Endodermal cell (in vitro differentiated cells): Measurements from ENCODE around the gene HOXC11. TPM values are rescaled to one million over a fixed set of nuclear protein-coding genes. Genes with fewer than 3 reads are reported as not detected.

Experiments used
- DNase-seq: peaks from one replicate; pipeline ENCODE4 v3.0.0-alpha.2; 2017
- H3K27ac ChIP-seq: 2 replicates; pipeline ENCODE4 v1.5.1; 2013; ENCODE audit warnings: mild to moderate bottlenecking, low read depth, low read length, moderate library complexity
- H3K27me3 ChIP-seq: 2 replicates; pipeline ENCODE4 v1.6.1; 2013; ENCODE audit warnings: mild to moderate bottlenecking, low read length, moderate library complexity; ENCODE audit not compliant: insufficient read depth, control insufficient read depth, poor library complexity, severe bottlenecking
- H3K36me3 ChIP-seq: 2 replicates; pipeline ENCODE4 v1.7.0; 2013; ENCODE audit warnings: mild to moderate bottlenecking, low read length, moderate library complexity; ENCODE audit not compliant: control insufficient read depth, insufficient read depth
- H3K4me1 ChIP-seq: one replicate; pipeline ENCODE4 v1.7.0; 2013; ENCODE audit warnings: low read length; ENCODE audit not compliant: control insufficient read depth, insufficient read depth
- H3K4me3 ChIP-seq: 2 replicates; pipeline ENCODE4 v1.5.1; 2013; ENCODE audit warnings: mild to moderate bottlenecking, low read length, moderate library complexity
- H3K9ac ChIP-seq: 2 replicates; pipeline ENCODE4 v1.6.1; 2013; ENCODE audit warnings: mild to moderate bottlenecking, low read length, moderate library complexity; ENCODE audit not compliant: poor library complexity, severe bottlenecking; ENCODE audit errors: extremely low read depth
- H3K9me3 ChIP-seq: 2 replicates; pipeline ENCODE4 v1.6.1; 2013; ENCODE audit warnings: mild to moderate bottlenecking, low read length, moderate library complexity; ENCODE audit not compliant: control insufficient read depth
- H3K27ac Mint-ChIP-seq: 2 replicates; pipeline ENCODE4 v1.8.0; 2020; ENCODE audit warnings: mixed read lengths
- H3K27me3 Mint-ChIP-seq: 2 replicates; pipeline ENCODE4 v1.8.0; 2021; ENCODE audit warnings: mild to moderate bottlenecking, mixed read lengths; ENCODE audit not compliant: insufficient read depth
- H3K36me3 Mint-ChIP-seq: 2 replicates; pipeline ENCODE4 v1.8.0; 2020; ENCODE audit warnings: low read depth, mixed read lengths
- H3K4me1 Mint-ChIP-seq: 2 replicates; pipeline ENCODE4 v1.8.0; 2020; ENCODE audit warnings: mixed read lengths
- H3K4me3 Mint-ChIP-seq: 2 replicates; pipeline ENCODE4 v1.8.0; 2020; ENCODE audit warnings: mild to moderate bottlenecking, moderate library complexity, mixed read lengths
- H3K9me3 Mint-ChIP-seq: 2 replicates; pipeline ENCODE4 v1.8.0; 2020; ENCODE audit warnings: mild to moderate bottlenecking, mixed read lengths
- WGBS, 2 experiments: methylation state at CpG; one replicate each; pipeline versions ENCODE4 v1.1.5 to v1.1.7; 2013; ENCODE audit warnings: missing lambda C conversion rate in 2 of 2, mixed read lengths in 1 of 2; ENCODE audit not compliant: insufficient coverage in 1 of 2, insufficient read length in 1 of 2; 5-methylcytosine and 5-hydroxymethylcytosine counted together
- total RNA-seq, 2 donors: library from RNA; stranded (reverse); fragmentation: NEBNext Ultra II Directional in 1 of 2; extraction: Animal tissue kit (Norgen Biotek cat#: 25700) in 1 of 2; gene quantifications; 2 replicates in 1 of 2; 3 replicates in 1 of 2; pipeline ENCODE4 v1.2.1, GENCODE V29; 2021
- TF ChIP-seq, protein P1 (sequence below): fragments of 200-600 bp; sonication (generic); conservative IDR thresholded peaks from 2 replicates; pipeline ENCODE4 v1.5.0; 2021; ENCODE audit warnings: antibody characterized with exemption, mild to moderate bottlenecking

The HOXC11 gene
- total RNA-seq, 2 donors from 2014 or later: not detected

DNA sequence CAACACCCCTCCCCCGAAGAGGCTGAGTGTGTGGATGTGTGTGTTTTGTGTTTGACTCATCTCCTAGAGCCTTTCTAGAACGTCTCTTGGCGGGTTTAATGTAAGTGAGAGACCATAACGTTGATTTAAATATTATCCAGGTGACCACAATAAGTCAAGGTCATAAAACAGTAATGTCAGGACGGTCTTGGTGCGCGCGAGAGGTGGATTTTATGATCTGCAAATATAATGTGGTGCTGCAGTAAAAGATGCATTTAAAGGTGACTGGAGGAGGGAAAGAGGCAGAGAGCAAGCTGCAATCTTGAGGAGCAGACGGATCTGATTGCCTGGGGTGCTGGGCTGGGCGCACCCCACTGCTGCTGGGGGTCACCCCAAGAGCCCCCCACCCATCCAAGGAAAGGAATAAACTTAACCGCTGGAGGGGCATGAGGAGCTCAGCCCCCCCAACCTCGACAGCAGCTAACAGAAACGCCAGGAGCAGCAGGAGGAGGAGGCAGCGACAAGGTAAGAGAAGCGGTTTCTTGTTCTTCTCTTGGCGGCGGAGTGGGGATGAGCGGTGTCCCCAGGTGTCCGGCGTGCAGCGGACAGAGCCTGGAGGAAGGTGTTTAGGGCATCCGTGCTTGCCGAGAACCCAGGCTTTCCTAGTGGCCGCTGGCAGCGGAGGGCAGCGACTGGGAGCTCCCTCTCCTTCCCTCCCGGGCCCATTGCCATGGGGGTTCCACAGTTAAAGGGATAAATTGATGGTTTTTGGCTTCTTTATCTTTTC, 17.6 kb downstream of the HOXC11 start:
- 22 to 35% methylated on average over 10 to 27 of the region's 27 CpGs for WGBS, 2 experiments
- TF ChIP-seq, protein P1, sequence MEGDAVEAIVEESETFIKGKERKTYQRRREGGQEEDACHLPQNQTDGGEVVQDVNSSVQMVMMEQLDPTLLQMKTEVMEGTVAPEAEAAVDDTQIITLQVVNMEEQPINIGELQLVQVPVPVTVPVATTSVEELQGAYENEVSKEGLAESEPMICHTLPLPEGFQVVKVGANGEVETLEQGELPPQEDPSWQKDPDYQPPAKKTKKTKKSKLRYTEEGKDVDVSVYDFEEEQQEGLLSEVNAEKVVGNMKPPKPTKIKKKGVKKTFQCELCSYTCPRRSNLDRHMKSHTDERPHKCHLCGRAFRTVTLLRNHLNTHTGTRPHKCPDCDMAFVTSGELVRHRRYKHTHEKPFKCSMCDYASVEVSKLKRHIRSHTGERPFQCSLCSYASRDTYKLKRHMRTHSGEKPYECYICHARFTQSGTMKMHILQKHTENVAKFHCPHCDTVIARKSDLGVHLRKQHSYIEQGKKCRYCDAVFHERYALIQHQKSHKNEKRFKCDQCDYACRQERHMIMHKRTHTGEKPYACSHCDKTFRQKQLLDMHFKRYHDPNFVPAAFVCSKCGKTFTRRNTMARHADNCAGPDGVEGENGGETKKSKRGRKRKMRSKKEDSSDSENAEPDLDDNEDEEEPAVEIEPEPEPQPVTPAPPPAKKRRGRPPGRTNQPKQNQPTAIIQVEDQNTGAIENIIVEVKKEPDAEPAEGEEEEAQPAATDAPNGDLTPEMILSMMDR: no peak
- Mint-ChIP-seq H3K4me3 (no peak overlapping the region), H3K9me3 (peaks cover 5% of the 10 kb centered on the region), H3K4me1 (peaks cover 3% of the 10 kb centered on the region), H3K27ac (no peak overlapping the region), H3K36me3 (no peaks in the 10 kb centered on the region), H3K27me3 (peaks cover 100% of the 10 kb centered on the region)
- Histone ChIP-seq H3K9me3 (peaks cover 2% of the 10 kb centered on the region), H3K4me3 (no peak overlapping the region), H3K9ac (no peak overlapping the region), H3K4me1 (no peaks in the 10 kb centered on the region), H3K36me3 (no peaks in the 10 kb centered on the region), H3K27me3 (peaks cover 100% of the 10 kb centered on the region), H3K27ac (no peak overlapping the region)
- no peak for DNase-seq

DNA sequence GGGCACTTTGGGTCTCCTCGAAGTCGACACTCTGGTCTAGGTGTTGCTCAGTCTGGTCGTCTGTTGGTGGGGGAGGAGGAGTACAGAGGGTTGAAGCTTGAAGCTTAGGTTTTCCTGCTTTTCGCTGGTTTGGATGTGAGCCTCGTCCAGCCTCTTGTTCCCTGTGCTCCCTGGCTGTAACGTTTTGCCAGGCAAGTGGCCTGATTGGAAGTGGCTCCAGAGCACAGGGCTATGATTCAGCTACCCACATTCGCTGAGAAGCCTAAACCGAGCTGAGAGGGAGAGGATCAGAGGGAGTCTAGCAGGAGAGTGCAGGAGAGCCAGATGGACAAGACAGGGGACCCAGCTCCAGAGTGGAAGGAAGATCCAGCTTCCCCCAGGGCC, 18.1 kb downstream of the HOXC11 start:
- peaks cover 2% of the 10 kb centered on the region for H3K9me3 Mint-ChIP-seq
- Histone ChIP-seq H3K9ac (no peak overlapping the region), H3K36me3 (no peaks in the 10 kb centered on the region), H3K9me3 (no peaks in the 10 kb centered on the region), H3K4me1 (no peaks in the 10 kb centered on the region), H3K27ac (no peak overlapping the region), H3K4me3 (no peak overlapping the region), H3K27me3 (peaks cover 100% of the 10 kb centered on the region)
- no peak for DNase-seq
- H3K4me3 Mint-ChIP-seq: no peak overlapping the region
- peaks cover 3% of the 10 kb centered on the region for H3K4me1 Mint-ChIP-seq
- TF ChIP-seq, protein P1: no peak
- H3K36me3 Mint-ChIP-seq: no peaks in the 10 kb centered on the region
- H3K27ac Mint-ChIP-seq: no peak overlapping the region
- H3K27me3 Mint-ChIP-seq: peaks cover 100% of the 10 kb centered on the region
- 0 to 8% methylated on average over 2 to 8 of the region's 8 CpGs for WGBS, 2 experiments

DNA sequence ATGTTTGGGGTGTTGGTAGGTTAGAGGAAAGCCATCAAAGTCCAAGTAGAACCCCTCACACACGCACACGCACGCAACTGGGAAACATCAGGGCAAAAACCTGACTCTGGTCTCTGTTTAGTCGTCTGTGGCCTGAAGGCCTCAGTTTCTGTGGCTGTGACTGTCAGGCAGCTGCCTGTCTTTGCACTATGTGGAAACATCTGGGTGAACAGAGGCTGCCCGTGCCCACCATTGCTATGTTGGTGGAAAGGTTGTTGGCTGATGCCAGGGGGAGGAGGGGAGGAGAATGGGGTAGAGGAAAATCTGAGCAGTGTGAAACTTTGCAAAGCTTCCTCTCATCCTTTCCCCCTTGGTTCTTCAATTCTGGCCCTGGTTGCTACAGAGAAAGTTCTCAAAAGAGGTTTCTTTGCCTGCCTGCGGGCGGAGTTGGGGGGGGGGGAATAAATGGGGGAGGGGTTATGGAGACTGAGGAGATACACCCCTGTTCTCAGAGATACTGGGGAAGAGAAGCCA, 19.5 kb downstream of the HOXC11 start:
- DNase-seq: no peak
- Mint-ChIP-seq H3K4me3 (no peak overlapping the region), H3K36me3 (no peaks in the 10 kb centered on the region), H3K27me3 (peaks cover 100% of the 10 kb centered on the region), H3K9me3 (no peaks in the 10 kb centered on the region), H3K27ac (no peak overlapping the region), H3K4me1 (peaks cover 3% of the 10 kb centered on the region)
- Histone ChIP-seq H3K9me3 (no peaks in the 10 kb centered on the region), H3K9ac (no peak overlapping the region), H3K36me3 (no peaks in the 10 kb centered on the region), H3K27me3 (peaks cover 100% of the 10 kb centered on the region), H3K27ac (no peak overlapping the region), H3K4me1 (no peaks in the 10 kb centered on the region), H3K4me3 (no peak overlapping the region)
- 46 to 54% methylated on average over 4 to 7 of the region's 7 CpGs for WGBS, 2 experiments
- TF ChIP-seq, protein P1: no peak
